Measurements from ENCODE around the gene ZSWIM8.

DNA sequence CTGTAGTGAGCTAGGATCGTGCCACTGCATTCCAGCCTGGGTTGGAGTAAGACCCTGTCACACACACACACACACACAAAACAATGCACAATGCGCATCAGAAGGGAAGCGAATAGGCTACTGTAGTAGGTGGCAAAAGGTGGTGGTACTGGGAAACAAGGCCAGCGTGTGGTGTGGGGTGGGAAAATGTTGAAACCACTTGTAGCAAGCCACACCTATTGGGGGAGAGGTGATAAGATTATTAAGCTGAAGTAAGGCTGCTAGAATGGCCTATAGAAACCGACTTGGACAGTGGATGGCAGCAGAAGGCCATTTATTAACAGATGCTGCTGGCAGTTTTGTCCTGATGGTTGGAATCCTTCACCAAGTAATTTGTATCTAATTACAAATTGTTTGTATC, 10.8 kb upstream of the ZSWIM8 start:
- no peak for TF ChIP-seq ZNF219 (CRISPR knock-in tag; IDR thresholded peaks at IDR 0.05; ENCODE audit: borderline replicate concordance)
- TF ChIP-seq ATF1 (CRISPR knock-in tag; IDR thresholded peaks at IDR 0.05), result no peak
- TF ChIP-seq, protein P1, sequence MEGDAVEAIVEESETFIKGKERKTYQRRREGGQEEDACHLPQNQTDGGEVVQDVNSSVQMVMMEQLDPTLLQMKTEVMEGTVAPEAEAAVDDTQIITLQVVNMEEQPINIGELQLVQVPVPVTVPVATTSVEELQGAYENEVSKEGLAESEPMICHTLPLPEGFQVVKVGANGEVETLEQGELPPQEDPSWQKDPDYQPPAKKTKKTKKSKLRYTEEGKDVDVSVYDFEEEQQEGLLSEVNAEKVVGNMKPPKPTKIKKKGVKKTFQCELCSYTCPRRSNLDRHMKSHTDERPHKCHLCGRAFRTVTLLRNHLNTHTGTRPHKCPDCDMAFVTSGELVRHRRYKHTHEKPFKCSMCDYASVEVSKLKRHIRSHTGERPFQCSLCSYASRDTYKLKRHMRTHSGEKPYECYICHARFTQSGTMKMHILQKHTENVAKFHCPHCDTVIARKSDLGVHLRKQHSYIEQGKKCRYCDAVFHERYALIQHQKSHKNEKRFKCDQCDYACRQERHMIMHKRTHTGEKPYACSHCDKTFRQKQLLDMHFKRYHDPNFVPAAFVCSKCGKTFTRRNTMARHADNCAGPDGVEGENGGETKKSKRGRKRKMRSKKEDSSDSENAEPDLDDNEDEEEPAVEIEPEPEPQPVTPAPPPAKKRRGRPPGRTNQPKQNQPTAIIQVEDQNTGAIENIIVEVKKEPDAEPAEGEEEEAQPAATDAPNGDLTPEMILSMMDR (IDR thresholded peaks at IDR 0.05), result no peak
- TF ChIP-seq, protein P2, sequence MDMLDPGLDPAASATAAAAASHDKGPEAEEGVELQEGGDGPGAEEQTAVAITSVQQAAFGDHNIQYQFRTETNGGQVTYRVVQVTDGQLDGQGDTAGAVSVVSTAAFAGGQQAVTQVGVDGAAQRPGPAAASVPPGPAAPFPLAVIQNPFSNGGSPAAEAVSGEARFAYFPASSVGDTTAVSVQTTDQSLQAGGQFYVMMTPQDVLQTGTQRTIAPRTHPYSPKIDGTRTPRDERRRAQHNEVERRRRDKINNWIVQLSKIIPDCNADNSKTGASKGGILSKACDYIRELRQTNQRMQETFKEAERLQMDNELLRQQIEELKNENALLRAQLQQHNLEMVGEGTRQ (CRISPR knock-in tag; IDR thresholded peaks at IDR 0.05), result no peak
- TF ChIP-seq ESRRA (CRISPR knock-in tag; IDR thresholded peaks at IDR 0.05; ENCODE audit: borderline replicate concordance), result no peak
- TF ChIP-seq ZNF121 (CRISPR knock-in tag; IDR thresholded peaks at IDR 0.05), result no peak
- no peak for TF ChIP-seq ZNF671 (CRISPR knock-in tag; IDR thresholded peaks at IDR 0.05)

All from WTC11 (cell line).